Measurements from ENCODE around the gene SHISA9.

DNA sequence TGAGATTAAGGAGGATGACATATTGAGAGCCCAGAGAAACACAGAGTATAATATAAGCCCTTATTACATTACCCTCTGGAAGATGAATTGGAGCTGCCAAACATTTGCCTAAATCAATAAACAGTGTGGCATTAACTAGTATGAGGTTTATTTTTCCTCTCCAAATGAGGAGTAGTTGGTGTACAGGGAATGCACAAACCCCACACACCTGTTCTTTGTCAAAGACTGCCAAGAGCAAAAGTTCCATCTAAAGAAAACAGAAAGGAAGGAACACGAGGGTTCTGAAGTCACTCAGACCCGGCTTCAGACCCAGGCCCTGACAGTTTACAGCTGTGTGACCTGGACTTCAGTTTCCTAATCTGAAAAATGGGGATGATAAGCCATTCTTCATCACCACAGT is 138.1 kb downstream of the SHISA9 start:
- TF ChIP-seq POLR2AphosphoS5 (IDR thresholded peaks at IDR 0.05; ENCODE audit: low read depth, low read length) (no peak), FOXP2 (optimal IDR thresholded peaks at IDR 0.05; ENCODE audit: borderline replicate concordance, extremely low read depth, extremely low read length, insufficient read depth) (no peak), TAF1 (IDR thresholded peaks at IDR 0.05; ENCODE audit: borderline replicate concordance, insufficient read depth, low read length) (no peak), SIN3A (IDR thresholded peaks at IDR 0.05; ENCODE audit: borderline replicate concordance, insufficient read depth, low read length) (no peak)
- TF ChIP-seq, protein P1, sequence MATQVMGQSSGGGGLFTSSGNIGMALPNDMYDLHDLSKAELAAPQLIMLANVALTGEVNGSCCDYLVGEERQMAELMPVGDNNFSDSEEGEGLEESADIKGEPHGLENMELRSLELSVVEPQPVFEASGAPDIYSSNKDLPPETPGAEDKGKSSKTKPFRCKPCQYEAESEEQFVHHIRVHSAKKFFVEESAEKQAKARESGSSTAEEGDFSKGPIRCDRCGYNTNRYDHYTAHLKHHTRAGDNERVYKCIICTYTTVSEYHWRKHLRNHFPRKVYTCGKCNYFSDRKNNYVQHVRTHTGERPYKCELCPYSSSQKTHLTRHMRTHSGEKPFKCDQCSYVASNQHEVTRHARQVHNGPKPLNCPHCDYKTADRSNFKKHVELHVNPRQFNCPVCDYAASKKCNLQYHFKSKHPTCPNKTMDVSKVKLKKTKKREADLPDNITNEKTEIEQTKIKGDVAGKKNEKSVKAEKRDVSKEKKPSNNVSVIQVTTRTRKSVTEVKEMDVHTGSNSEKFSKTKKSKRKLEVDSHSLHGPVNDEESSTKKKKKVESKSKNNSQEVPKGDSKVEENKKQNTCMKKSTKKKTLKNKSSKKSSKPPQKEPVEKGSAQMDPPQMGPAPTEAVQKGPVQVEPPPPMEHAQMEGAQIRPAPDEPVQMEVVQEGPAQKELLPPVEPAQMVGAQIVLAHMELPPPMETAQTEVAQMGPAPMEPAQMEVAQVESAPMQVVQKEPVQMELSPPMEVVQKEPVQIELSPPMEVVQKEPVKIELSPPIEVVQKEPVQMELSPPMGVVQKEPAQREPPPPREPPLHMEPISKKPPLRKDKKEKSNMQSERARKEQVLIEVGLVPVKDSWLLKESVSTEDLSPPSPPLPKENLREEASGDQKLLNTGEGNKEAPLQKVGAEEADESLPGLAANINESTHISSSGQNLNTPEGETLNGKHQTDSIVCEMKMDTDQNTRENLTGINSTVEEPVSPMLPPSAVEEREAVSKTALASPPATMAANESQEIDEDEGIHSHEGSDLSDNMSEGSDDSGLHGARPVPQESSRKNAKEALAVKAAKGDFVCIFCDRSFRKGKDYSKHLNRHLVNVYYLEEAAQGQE (IDR thresholded peaks at IDR 0.05; ENCODE audit: insufficient read depth in 1 of 2, low read depth in 2 of 2, low read length in 2 of 2), result no peak
